ENCODE measurements around the gene LENEP.

GRCh38 chr1:154945962-154946850 lies 47.2 kb upstream of the LENEP start:
- TF ChIP-seq CTCF (IDR thresholded peaks at IDR 0.05) (no peak), POLR2A (IDR thresholded peaks at IDR 0.05) (no peak), POLR2AphosphoS5 (IDR thresholded peaks at IDR 0.05; ENCODE audit: insufficient read depth in 1 of 2, low read depth in 1 of 2) (no peak)

Measured in vagina (tissue), 2 donors.